ENCODE data around the gene HDHD2.
A peak's percentile ranks its signal among the peaks of the same experiment; 100 is the strongest.
"Not testable (repeated sequence)": the region's sequence is repeated elsewhere in the genome, so short reads cannot be mapped to it uniquely, and the experiment has no call there.

HDHD2 gene

GRCh38 chr18:47150029-47150823 lies at the start of gene HDHD2:
TSS of gene HDHD2 (minus strand) at chr18:47150500. CDS start at chr18:47136439, 14,061 bp downstream.
- peak; percentile 85 for DNase-seq (ENCODE audit: low read depth)

GRCh38 chr18:47195961-47196360 lies 45.7 kb upstream of the HDHD2 start:
- DNase-seq (ENCODE audit: low read depth) = not testable (repeated sequence)

- peak; percentile 34 for DNase-seq (ENCODE audit: low read depth)
Measured at GRCh38 chr18:47191961-47192360, 41.7 kb upstream of the HDHD2 start.

- DNase-seq (ENCODE audit: low read depth) = no peak
Measured at GRCh38 chr18:47187721-47188120, 37.4 kb upstream of the HDHD2 start.

- peak; percentile 33 for DNase-seq (ENCODE audit: low read depth)
Measured at GRCh38 chr18:47184419-47185050, 34.2 kb upstream of the HDHD2 start.

- not testable (repeated sequence) for DNase-seq (ENCODE audit: low read depth)
Measured at GRCh38 chr18:47182156-47182555, 31.9 kb upstream of the HDHD2 start.

- DNase-seq (ENCODE audit: low read depth) = no peak
Measured at GRCh38 chr18:47180765-47181164, 30.5 kb upstream of the HDHD2 start.

- DNase-seq (ENCODE audit: low read depth) = no peak
Measured at GRCh38 chr18:47179520-47179919, 29.2 kb upstream of the HDHD2 start.

GRCh38 chr18:47175898-47176575 lies 25.7 kb upstream of the HDHD2 start, which contains the start of gene IER3IP1:
TSS of gene IER3IP1 (minus strand) at chr18:47176364. CDS start at chr18:47176277, 87 bp downstream.
- DNase-seq (ENCODE audit: low read depth) = peak; percentile 92

GRCh38 chr18:47175283-47175897 lies 25.1 kb upstream of the HDHD2 start:
- peak; percentile 33 for DNase-seq (ENCODE audit: low read depth)

GRCh38 chr18:47174545-47175116 lies 24.3 kb upstream of the HDHD2 start:
- peak; percentile 3 for DNase-seq (ENCODE audit: low read depth)

GRCh38 chr18:47172476-47172875 lies 22.2 kb upstream of the HDHD2 start:
- DNase-seq (ENCODE audit: low read depth) = peak; percentile 42

- no peak for DNase-seq (ENCODE audit: low read depth)
Measured at GRCh38 chr18:47168913-47169312, 18.6 kb upstream of the HDHD2 start.

GRCh38 chr18:47168509-47168908 lies 18.2 kb upstream of the HDHD2 start:
- DNase-seq (ENCODE audit: low read depth) = no peak

- no peak for DNase-seq (ENCODE audit: low read depth)
Measured at GRCh38 chr18:47166294-47166693, 16.0 kb upstream of the HDHD2 start.

GRCh38 chr18:47163241-47163640 lies 12.9 kb upstream of the HDHD2 start:
- DNase-seq (ENCODE audit: low read depth) = peak; percentile 82

- no peak for DNase-seq (ENCODE audit: low read depth)
Measured at GRCh38 chr18:47160256-47160655, 10.0 kb upstream of the HDHD2 start.

GRCh38 chr18:47158404-47158803 lies 8.1 kb upstream of the HDHD2 start:
- DNase-seq (ENCODE audit: low read depth) = peak; percentile 69

- no peak for DNase-seq (ENCODE audit: low read depth)
Measured at GRCh38 chr18:47151439-47151838, 1.1 kb upstream of the HDHD2 start.

- no peak for DNase-seq (ENCODE audit: low read depth)
Measured at GRCh38 chr18:47150824-47151366, 595 bp upstream of the HDHD2 start.

- peak; percentile 44 for DNase-seq (ENCODE audit: low read depth)
Measured at GRCh38 chr18:47149457-47150028, 757 bp downstream of the HDHD2 start.
